Middle frontal gyrus (tissue), 1 donor: ENCODE data around the gene PPP3CB.

Source experiments
- DNase-seq: peaks from one replicate; pipeline ENCODE4 v3.0.0-alpha.2; 2015; ENCODE audit warnings: low spot score; ENCODE audit errors: extremely low spot score

The PPP3CB gene

DNA sequence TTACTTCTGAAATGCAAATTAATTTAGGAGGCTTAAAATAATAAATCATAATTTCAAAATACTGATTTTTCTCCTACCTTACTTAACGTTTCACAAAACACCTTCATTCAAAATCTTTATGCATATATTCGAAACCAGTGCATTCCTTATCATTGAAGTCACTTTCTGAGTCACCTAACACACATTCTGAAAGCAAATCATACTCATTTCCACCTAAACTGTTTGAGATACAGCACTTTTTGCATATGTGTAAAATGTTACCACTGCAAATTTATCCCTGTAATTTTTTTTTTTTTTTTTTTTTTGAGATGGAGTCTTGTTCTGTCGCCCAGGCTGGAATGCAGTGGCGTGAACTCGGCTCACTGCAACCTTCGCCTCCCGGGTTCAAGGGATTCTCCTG is 15.7 kb downstream of the PPP3CB start:
- DNase-seq, result no peak

DNA sequence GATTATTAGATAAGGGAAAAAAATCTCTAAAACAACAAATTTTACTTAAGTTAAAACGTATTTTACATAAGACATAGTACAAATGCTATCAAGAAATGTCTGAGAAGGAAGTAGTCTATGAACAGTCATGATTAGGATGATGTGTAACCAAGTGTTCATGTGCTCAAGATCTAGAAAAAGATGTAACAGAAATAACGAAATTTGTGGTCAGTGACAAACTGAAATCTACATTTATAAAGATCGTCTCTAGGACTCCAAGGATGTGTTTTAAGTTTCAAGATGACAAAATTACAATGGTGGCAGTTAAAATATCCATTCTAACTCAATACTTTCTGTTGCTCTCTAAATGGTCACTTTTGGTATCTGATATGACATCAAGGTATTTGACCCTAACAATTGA is 17.2 kb downstream of the PPP3CB start:
- DNase-seq, result no peak

DNA sequence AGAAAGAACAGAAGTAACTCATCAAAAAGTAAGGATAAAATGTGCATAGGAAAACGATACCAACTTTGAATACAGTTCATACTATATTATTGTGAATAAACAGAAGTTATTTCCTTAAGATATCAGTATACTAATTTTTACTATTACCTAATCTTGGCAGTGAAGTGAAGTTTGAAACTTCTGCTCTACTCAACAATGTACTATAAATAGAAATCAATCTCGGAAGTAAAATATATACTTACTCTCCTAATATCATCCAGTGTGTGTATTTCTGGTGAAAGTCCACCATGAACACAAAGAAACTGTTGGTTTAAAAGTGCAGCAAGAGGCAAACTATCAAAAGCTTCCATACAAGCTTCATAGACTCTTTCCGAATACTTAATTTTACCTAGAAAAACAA is 24.6 kb downstream of the PPP3CB start:
- no peak for DNase-seq

DNA sequence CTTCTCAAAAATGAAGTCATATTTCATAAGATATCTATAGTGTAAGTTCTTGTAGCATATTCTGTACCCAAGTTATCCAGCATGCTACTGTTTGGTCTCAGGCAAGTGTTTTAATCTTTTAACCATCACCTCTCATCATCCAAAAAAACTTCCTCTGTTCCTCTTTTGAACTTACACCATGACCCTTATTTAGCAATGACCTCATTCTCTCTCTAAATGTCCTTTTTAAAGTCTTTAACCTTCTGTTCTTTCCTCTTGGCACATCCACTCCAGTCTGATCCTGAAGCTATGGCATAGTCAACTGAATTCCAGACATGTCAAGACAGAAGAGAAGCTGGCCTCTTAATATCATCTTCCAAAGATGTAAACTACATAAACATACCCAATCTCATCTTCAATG is 26.2 kb downstream of the PPP3CB start:
- DNase-seq, result no peak

DNA sequence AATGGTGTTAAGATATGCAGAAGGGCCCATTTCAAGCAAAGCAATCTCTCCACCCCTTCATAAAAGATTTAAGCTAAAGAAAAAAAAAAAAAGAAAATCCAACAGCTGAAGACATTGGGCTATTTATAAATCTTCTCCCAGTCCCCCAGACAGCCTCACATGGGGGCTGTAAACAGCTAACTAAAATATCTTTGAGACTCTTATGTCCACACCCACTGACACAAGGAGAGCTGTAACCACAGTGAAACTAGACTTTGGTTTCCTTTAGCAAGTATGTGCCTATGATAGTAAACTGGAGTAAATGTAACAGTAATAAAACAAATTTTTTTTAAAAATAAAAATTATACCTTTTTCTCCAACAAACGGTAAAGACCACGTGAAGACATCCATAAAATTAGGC is 28.6 kb downstream of the PPP3CB start:
- DNase-seq, result no peak

DNA sequence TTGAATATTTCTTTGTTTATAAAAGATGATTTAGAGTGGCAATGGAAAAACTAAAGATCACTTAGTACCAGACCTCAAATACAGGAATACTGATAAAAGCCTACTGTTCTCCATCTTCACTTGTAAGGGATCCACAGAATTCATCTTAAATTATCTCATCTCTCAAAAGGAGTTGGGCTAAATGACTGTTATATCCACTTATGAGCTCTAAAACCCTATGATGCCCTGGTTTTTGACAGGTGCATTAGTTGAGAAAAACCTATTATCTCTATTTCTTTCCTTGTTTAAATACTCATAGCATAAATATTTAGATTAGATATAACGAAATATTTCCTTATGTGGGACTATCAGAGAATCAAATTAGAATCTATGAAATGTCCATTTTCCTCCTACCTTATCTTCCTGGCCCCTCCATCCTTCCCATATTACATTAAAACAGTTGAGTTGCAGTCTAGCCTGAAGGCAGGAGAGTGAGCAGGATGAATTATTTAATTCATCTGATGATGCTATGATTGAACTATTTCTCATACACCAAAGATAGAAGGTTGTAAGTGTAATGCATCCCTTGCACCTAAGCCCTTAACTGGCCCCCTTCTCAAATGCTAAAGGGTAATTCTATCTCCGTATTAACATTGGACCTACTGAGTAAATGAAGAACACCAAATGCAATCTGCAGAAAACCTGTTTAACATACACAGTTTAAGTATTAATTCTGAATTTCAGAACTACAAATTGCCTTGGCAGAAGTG is 29.7 kb downstream of the PPP3CB start:
- DNase-seq, result no peak

DNA sequence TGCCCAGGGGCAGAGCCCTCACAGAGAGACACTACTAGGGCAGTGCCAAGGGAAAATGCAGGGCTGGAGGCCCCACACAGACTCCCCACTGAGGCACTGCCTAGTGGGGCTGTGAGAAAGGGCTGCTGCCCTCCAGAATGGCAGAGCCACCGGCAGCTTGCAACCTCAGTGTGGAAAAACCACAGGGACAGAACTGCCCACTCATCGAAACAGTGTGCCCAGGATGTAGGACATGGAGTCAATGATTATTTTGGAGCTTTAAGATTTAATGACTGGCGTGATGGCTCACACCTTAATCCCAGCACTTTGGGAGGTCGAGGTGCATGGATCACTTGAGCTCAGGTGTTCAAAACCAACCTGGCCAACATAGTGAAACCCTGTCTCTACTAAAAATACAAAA is 34.9 kb downstream of the PPP3CB start:
- no peak for DNase-seq

DNA sequence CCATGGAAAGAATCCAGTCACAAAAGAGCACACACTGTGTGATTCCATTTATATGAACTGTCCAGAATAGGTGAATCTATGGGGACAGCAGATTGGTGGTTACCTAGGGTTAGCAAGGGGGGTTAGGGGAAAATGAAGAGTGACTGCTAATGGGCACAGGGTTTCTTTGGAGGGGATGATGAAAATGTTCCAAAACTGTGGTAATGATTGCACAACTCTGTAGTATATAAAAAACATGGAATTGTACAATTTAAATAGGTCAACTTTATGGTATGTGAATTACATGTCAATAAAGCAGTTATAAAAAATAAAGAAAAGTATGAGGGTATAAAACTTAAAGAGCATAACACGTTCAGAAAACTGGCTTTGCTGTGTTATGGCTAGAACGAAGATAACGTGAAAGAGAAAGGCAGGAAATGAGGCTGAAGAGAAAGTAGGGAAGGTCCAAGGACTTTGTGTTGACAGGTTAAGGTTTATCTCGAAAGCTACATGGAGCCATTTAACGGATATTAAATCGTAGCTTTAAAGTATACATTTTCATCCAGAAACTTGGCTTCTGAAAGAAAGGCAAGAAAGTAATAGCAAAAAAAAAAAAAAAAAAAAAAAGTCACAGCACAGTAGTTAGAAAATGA is 36.0 kb downstream of the PPP3CB start:
- DNase-seq, result no peak

DNA sequence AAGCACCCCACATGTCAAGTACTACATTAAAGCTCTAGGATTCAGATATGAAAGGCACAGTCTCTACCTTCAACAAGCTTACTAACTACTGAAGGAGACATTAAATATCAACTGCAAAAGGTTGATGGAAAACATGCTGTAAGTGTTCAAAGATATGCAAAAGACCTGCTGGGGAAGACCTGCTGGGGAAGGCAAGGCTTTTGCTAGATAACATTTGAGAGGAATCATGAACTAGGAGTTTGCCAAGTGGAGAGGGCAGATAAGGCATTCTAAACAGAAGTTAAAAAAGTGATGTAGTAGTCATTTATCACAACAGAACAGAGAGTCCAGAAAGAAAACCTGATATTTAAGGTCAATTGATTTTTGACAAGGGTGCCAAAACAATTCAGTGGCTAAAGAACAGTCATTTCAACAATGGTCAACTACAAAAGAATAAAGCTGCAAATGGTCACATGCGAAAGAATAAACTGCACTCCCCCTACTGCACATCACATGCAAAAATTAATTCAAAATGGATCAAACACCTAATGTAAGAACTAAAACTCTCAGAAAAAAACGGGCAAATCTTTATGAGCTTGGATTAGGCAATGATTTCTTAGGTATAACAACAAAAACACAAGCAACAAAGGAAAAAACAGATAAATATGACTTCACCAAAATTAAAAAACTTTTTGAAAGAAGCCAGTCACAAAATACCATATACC is 39.5 kb downstream of the PPP3CB start:
- DNase-seq, result no peak

DNA sequence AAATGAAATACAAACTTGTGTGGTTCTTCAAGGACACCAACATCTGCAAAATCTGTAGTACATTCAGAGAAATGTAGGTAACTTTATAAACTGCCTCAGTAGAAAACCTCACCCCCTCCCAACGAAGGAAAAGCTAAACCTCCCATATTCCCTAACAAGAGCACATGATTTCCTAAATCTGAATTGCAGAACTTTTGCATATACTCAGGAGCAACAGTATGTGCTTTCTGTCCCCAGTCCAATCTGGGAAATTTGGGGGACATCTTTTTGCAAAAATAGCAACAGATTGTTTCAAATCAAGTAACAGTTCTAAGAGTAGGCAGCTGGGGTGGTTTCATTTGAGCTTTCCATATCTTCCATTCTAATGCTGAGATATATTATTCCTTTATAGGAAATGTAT is 46.7 kb downstream of the PPP3CB start:
- no peak for DNase-seq

DNA sequence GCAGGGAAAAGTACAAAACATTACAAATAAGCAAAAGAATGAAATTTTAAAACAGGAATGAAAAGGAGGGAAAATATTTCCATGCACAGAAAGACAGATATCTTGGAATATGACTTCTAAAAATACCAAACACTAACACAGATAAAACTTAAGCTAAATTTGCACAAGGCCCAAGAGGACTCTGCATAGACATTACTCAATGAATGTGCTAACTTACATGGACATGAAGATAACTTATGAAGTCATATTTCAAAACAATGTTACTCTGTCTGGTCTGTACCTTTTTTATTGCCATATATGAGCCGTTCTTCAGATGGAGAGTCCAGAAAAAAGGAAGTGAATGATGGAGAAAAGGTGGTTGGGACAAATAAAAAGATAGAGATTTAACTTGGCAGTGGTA is 47.4 kb downstream of the PPP3CB start:
- no peak for DNase-seq

DNA sequence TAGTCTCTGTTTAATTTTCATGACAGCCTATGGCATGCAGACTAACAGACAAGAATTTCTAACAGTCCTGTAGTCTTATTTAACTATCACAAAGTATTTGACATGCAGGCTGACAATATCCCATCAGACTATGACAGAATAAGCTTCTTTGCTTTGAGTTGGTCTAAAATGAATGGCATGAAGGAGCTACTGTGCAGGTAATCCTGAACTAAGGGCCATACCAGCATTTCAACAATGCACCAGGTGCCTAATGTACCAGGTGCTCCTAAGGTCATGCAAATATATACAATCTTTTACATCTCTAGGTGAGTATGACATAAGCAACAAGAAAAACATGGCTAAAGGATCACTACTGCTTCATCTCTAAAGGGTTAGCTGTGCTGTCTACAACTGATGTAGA is 48.9 kb downstream of the PPP3CB start:
- DNase-seq, result no peak

DNA sequence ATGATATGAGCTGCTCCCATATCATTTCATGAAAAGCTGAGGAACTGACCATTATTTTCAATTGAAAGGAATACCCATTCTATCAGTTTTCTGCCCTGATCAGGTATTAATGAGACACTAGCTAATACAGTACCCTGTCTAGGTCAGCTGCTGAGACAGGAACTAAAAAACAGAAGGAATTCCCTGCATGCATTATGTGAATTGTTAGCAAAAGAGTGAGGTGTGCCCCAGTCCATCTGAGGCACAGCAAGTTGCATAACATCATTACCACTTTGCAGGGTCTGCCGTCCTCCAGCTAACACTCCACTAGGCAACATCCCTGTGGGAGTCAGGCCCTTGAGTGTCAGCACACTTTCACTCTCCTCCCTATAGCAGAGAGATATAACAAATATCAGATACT is 51.4 kb downstream of the PPP3CB start:
- no peak for DNase-seq

DNA sequence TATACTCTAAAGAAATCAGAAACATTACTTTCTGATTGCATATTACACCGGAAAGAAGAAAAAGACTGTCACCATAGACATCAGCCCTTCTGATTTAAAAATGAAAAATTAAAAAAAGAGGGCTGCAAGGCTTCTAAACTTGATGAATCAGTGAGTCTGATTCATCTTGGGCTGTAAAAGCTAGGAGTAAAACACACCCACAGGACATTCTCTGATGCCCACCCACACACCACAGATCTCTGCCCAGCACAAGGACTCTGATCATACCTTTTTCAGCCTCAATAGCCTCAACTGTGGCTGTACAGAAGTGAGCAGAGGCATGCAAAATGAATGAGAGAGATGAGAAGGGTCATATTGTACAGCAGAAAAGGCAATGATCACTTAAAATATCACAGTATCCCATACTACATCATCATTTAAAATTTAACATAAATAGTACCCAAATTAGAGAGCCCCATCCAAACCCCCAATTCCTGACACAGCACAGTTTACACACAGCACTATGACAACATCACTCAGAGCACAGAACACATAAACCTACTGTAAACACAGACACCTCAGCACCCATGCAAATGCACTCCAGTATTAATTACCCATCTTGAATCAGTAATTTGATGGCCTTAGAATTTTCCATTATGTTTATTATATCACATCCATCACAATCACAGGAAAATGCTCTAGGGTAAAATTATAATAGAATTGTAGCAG is 56.1 kb downstream of the PPP3CB start:
- peak; percentile 27 for DNase-seq

DNA sequence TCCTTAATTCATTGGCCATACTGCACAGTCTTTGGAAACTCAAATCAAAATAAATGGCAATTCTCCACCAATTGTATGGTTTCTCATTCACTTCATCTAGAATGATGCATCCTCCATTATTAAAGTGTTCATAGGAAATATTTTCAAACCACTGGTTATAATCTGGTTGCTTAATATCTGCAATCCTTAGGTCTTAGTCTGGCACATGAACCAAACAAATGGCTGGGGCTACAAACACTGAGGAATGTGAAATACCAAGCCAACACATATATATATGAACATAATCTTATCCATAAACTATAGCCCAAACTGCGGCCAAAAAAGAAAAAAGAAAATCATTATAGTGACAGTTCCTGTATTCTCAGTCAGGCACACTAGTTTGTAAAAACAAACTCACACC is 56.8 kb downstream of the PPP3CB start:
- no peak for DNase-seq

DNA sequence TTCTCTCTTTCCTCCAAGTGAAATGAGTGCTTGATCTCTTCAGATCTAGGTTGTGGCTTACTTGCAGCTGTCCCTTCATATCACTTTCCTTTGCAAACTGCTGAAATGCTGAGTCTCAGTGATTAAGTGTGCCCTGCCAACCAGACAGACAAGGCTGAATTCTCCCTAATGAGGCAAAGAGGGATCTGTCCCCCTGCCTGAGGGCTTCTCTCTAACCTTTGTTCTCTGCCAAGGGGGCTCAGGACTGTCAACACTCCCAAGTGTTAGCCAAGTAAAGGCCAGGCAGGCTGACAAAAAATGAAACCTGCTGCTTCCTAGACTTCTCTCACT is 62.3 kb downstream of the PPP3CB start, which contains the start of gene MSS51:
Gene MSS51 (minus strand): TSS at position 24 of the 330 bp plus-strand sequence. CDS start 5,277 bp downstream, outside the sequence.
- DNase-seq, result no peak

DNA sequence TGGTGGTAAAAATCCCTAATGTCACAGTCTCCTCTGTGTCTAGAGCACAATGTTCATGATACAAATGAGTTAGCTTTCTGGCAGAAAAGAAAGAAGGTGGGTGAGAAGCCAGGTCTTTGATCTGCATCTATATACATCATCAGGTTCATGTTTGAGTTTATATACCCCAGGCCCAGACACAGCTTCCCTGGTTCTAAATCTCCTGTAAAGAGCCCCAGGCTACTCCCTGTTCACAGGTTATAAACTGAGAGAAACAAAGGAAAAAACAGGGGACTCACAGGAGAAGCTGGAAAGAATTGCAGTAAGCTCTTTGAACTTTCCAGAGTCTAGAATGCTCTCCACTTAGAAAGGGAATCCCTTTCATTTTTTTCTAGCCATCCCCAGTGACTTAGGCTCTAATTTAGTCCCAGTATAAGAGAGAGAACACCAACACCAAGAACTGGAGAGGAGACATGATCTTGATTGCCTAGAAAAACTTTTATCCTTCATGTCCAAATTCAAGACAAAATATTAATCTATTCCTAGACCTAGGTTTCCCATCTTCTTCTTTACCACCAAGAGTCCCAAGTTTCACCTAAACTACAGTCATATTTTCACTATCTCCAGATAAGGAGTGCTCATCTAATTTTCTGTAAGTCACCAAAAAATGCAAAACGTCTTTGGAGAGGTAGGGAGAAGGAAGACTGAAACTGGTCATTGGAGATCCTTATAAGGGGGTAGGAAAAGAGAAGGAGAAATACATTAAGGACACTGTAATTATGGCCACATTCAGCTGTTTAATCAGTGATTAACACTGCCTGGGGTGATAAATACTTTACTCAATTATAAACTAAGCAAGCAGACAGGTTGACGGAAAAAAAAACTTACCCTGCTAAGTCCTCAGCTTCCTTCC is 62.9 kb downstream of the PPP3CB start:
- DNase-seq, result no peak

DNA sequence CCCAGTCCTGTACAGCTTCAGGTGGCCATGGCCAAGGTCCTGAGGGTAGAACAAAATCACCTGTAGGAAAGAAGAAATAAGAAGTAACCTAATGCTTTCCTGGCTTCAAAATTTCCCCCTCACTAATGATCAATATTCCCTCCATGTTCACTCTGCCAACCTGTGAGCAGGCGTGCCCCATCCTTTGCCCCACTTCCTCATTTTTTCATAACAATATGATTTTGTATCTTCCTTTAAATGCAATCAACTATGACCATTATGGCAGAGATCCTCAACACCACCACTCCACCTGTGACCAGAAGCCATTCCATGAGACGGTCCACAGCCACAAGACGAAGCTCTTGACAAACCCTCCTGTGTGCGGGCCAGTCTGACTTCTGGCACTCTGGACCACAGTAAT is 69.5 kb downstream of the PPP3CB start:
- DNase-seq, result no peak

DNA sequence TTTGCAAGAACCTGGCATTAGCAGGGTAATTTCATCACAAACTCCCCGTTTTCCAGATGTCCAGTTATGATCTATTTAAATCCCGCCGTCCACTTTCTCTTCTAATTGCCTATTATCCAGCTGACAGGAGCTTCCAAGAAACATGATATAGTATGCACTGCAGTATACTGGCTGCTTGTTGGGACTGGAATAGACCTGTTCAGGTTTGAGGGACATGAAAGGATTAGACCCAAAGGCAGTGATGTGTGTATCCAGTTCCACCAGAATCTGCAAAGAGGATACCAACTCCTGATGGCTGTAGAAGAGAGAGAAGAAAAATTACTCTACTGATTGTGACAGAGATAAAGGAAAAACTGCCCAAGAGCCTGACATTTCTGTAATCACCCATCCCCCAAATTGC is 71.3 kb downstream of the PPP3CB start:
- DNase-seq, result no peak

DNA sequence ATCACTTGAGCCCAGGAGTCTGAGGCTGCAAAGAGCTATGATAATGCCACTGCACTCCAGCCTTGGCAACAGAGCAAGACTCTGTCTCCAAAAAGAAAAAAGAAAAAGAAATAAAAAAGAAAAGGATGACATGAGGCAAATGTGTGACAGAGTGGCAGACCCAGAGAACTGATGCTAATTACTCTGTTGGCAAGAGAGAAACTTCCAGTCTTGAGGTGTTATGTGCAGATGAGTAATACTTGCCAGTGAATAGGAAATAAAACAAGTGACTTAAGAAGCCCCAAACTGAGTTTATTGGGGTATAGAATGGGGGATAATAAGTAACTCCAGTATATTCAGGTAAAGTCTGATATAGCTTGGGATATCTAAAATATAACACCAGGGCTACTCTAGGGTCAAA is 72.5 kb downstream of the PPP3CB start:
- DNase-seq, result no peak

DNA sequence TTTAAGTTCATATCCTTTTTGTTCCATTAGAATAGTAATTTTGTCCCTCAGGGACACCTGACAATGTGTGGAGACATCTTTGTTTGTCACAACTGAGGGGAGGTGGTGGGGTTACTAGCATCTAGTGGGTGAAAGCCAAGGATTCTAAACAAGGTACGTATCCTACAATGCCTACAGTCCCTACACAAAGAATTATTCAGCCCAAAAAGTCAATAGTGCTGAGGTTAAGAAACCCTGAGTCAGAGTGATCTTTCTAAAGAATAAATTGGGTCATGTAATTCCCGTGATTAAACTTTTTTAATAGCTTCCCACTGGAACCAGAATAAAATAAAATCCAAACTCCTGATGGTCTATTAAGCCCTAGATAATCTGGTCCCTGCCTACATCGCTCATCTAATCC is 79.3 kb downstream of the PPP3CB start:
- DNase-seq, result no peak
